NT2/D1 (cell line): ENCODE data around the gene ME2.

Experiments
- YY1 ChIP-seq: IDR thresholded peaks from 2 replicates; pipeline ENCODE4 v1.6.1; 2011; ENCODE audit not compliant: insufficient read length, insufficient read depth
- ZNF274 ChIP-seq: IDR thresholded peaks from 2 replicates; pipeline ENCODE4 v1.6.1; 2011; ENCODE audit warnings: mild to moderate bottlenecking, low read depth, low read length

DNA sequence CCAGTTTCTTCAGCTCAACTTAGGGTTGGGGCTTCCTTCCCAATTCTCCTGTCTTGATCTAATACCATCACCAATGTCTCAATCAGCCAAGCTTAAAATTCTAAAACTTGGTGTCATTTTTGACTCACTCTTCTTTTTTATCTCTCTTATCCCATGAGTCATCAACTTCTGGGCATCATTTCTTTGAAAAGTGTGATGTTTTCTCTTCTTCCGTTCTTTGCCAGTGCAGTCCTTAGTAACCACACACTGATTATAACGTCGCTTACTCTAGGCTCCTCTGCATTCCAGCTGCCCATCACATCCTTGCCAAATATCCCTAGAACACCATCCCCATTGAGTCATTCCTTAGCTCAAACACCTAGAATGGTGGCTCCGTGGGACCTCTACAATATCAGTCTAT is 31.7 kb upstream of the ME2 start:
- no peak for TF ChIP-seq ZNF274
- TF ChIP-seq YY1, result no peak
